Hepatocyte (in vitro differentiated cells): ENCODE data around the gene DAND5. TPM values are rescaled to one million over a fixed set of nuclear protein-coding genes. Genes with fewer than 3 reads are reported as not detected.

Experiments used
- DNase-seq: peaks from one replicate; pipeline ENCODE4 v3.0.0-alpha.2; 2016; ENCODE audit warnings: low spot score
- H2AFZ ChIP-seq: fragments of 200-600 bp; sonication (generic); 2 replicates; pipeline ENCODE4 v1.6.0; 2016; ENCODE audit warnings: antibody characterized with exemption, mild to moderate bottlenecking
- H3K27ac ChIP-seq: fragments of 200-600 bp; sonication (generic); 2 replicates; pipeline ENCODE4 v1.5.1; 2016; ENCODE audit warnings: mild to moderate bottlenecking
- H3K27me3 ChIP-seq: fragments of 200-600 bp; sonication (generic); 2 replicates; pipeline ENCODE4 v1.6.1; 2016
- H3K36me3 ChIP-seq: fragments of 200-600 bp; sonication (generic); replicated peaks from 2 replicates; pipeline ENCODE4 v1.5.1; 2016; ENCODE audit warnings: low read depth; ENCODE audit not compliant: insufficient read depth
- H3K4me1 ChIP-seq: fragments of 200-600 bp; sonication (generic); 2 replicates; pipeline ENCODE4 v1.5.1; 2016; ENCODE audit warnings: mild to moderate bottlenecking, moderate library complexity; ENCODE audit not compliant: insufficient read depth
- H3K4me2 ChIP-seq: fragments of 200-600 bp; sonication (generic); 2 replicates; pipeline ENCODE4 v1.6.0; 2016
- H3K4me3 ChIP-seq: fragments of 200-600 bp; sonication (generic); 2 replicates; pipeline ENCODE4 v1.5.1; 2016; ENCODE audit warnings: mild to moderate bottlenecking
- H3K79me2 ChIP-seq: fragments of 200-600 bp; sonication (generic); 2 replicates; pipeline ENCODE4 v1.6.0; 2017; ENCODE audit warnings: mild to moderate bottlenecking
- H3K9me2 ChIP-seq: fragments of 200-600 bp; sonication (generic); replicated peaks from 2 replicates; pipeline ENCODE4 v1.6.0; 2017; ENCODE audit warnings: mild to moderate bottlenecking; ENCODE audit not compliant: insufficient read depth
- H3K9me3 ChIP-seq: fragments of 200-600 bp; sonication (generic); 2 replicates; pipeline ENCODE4 v1.5.1; 2016; ENCODE audit warnings: low read depth, mild to moderate bottlenecking
- H4K20me1 ChIP-seq: fragments of 200-600 bp; sonication (generic); 2 replicates; pipeline ENCODE4 v1.6.0; 2016; ENCODE audit warnings: mild to moderate bottlenecking; ENCODE audit not compliant: insufficient read depth, poor library complexity, severe bottlenecking
- CTCF ChIP-seq: fragments of 200-600 bp; sonication (generic); IDR thresholded peaks from 2 replicates; pipeline ENCODE4 v1.5.1; 2016; ENCODE audit warnings: antibody characterized with exemption, mild to moderate bottlenecking; ENCODE audit not compliant: poor library complexity
- EZH2 ChIP-seq: fragments of 200-600 bp; sonication (generic); IDR thresholded peaks from 2 replicates; pipeline ENCODE4 v1.6.1; 2016; ENCODE audit warnings: antibody characterized with exemption, mild to moderate bottlenecking, borderline replicate concordance
- EZH2phosphoT487 ChIP-seq: fragments of 200-600 bp; sonication (generic); IDR thresholded peaks from one replicate; pipeline ENCODE4 v1.6.1; 2018; ENCODE audit warnings: antibody characterized with exemption, mild to moderate bottlenecking, low read depth, moderate library complexity; ENCODE audit not compliant: unreplicated experiment, severe bottlenecking
- WGBS: methylation state at CpG from one replicate; pipeline ENCODE4 v1.1.6; 2016; ENCODE audit warnings: low lambda C conversion rate; ENCODE audit errors: missing lambda C conversion rate; 5-methylcytosine and 5-hydroxymethylcytosine counted together
- polyA plus RNA-seq: library from polyadenylated mRNA; unstranded; fragments of >200 nt; fragmentation: Nextera tagmentation; extraction: Ambion mirVana; gene quantifications from 2 replicates; pipeline ENCODE4 v1.2.1, GENCODE V29; 2016
- total RNA-seq: library from RNA; depleted of rRNA; stranded (reverse); fragments of >200 nt; gene quantifications from 2 replicates; pipeline ENCODE4 v1.2.3, GENCODE V29; 2014

DAND5 gene, protein sequence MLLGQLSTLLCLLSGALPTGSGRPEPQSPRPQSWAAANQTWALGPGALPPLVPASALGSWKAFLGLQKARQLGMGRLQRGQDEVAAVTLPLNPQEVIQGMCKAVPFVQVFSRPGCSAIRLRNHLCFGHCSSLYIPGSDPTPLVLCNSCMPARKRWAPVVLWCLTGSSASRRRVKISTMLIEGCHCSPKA
- total RNA-seq (0.17 TPM in 1 of 2 replicates, not detected in the other), polyA plus RNA-seq (not detected in 2 replicates)

DNA sequence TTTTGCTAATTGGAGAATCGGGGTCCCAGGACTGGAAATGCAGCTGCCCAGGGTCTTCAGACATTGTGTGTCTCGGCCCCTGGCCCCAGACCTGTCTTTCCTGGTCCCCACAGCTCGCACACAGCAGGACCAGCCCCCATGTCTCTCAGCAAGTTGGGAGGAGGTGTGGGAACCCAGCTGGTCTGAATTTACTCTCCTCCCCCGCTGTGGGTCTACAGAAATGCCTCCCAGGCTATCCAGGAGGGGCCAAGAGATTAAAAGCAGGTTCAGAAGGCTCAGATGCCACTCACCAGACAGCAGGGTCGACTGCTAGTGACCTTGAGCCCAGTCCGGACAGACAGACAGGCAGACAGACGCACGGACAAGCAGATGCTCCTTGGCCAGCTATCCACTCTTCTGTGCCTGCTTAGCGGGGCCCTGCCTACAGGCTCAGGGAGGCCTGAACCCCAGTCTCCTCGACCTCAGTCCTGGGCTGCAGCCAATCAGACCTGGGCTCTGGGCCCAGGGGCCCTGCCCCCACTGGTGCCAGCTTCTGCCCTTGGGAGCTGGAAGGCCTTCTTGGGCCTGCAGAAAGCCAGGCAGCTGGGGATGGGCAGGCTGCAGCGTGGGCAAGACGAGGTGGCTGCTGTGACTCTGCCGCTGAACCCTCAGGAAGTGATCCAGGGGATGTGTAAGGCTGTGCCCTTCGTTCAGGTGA, at the start of gene DAND5:
TSS of gene DAND5 (plus strand) at position 285 of the 697 bp plus-strand sequence. CDS start at position 370, 85 bp downstream.
- Histone ChIP-seq H2AFZ (no peak within 1 kb of the TSS), H3K27me3 (no peaks in the 10 kb centered on the region), H3K79me2 (no peaks in the 10 kb centered on the region), H3K4me3 (no peak within 1 kb of the TSS), H3K9me2 (no peaks in the 10 kb centered on the region), H3K27ac (no peak within 1 kb of the TSS), H3K36me3 (no peaks in the 10 kb centered on the region), H4K20me1 (no peaks in the 10 kb centered on the region), H3K4me1 (no peaks in the 10 kb centered on the region), H3K4me2 (no peak within 1 kb of the TSS), H3K9me3 (no peaks in the 10 kb centered on the region)
- no peak for DNase-seq
- 60% methylated on average over 14 of the region's 14 CpGs for WGBS
- TF ChIP-seq EZH2phosphoT487 (no peak), EZH2 (no peak), CTCF (no peak)

DNA sequence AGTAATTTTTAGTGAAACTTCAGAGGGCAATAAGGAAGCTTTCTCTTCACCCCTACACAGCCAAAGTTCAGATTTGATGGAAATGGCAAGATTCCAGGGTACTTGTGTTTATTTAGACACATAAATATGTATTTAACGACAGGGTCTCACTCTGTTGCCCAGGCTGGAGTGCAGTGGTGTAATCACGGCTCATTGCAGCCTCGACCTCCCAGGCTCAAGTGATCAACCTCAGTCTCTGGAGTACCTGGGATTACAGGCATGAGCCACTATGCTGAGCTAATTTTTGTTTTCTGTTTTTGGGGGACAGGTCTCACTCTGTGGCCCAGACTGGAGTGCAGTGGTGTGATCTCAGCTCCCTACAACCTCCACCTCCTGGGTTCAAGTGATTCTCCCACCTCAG, 48.3 kb upstream of the DAND5 start:
- 77% methylated on average over 3 of the region's 3 CpGs for WGBS
- Histone ChIP-seq H3K36me3 (no peaks in the 10 kb centered on the region), H3K9me2 (no peaks in the 10 kb centered on the region), H3K27me3 (no peaks in the 10 kb centered on the region), H3K4me1 (no peaks in the 10 kb centered on the region), H4K20me1 (no peaks in the 10 kb centered on the region), H3K4me2 (no peak overlapping the region), H3K79me2 (no peaks in the 10 kb centered on the region), H3K4me3 (no peak overlapping the region), H3K27ac (no peak overlapping the region), H2AFZ (no peak overlapping the region), H3K9me3 (no peaks in the 10 kb centered on the region)
- no peak for DNase-seq
- TF ChIP-seq EZH2 (no peak), CTCF (no peak), EZH2phosphoT487 (no peak)

- no peak overlapping the region for H3K27ac ChIP-seq
- no peak overlapping the region for H3K4me2 ChIP-seq
- TF ChIP-seq CTCF, result no peak
- no peak for TF ChIP-seq EZH2
- TF ChIP-seq EZH2phosphoT487, result no peak
- no peaks in the 10 kb centered on the region for H3K9me2 ChIP-seq
- H3K79me2 ChIP-seq, result no peaks in the 10 kb centered on the region
- WGBS, result 96% methylated on average over 4 of the region's 4 CpGs
- no peak for DNase-seq
- H4K20me1 ChIP-seq, result no peaks in the 10 kb centered on the region
- no peak overlapping the region for H2AFZ ChIP-seq
- H3K9me3 ChIP-seq, result no peaks in the 10 kb centered on the region
- no peaks in the 10 kb centered on the region for H3K4me1 ChIP-seq
- no peaks in the 10 kb centered on the region for H3K36me3 ChIP-seq
- H3K4me3 ChIP-seq, result no peak overlapping the region
- H3K27me3 ChIP-seq, result no peaks in the 10 kb centered on the region
Measured at GRCh38 chr19:12922959-12923358, 46.4 kb upstream of the DAND5 start.
